K562 (cell line): ENCODE measurements around the gene NOL8. TPM values are rescaled to one million over a fixed set of nuclear protein-coding genes. Genes with fewer than 3 reads are reported as not detected.

ENCODE experiments used
- ADNP ChIP-seq: fragments of 200-800 bp; sonication (Bioruptor generic); IDR thresholded peaks from 2 replicates; pipeline ENCODE4 v1.6.1; 2016; ENCODE audit warnings: missing genetic modification characterization, missing compliant biosample characterization
- ETV5 ChIP-seq: sonication (generic); formaldehyde crosslinking; IDR thresholded peaks from 2 replicates; pipeline ENCODE4 v1.4.0; 2020; ENCODE audit warnings: low read depth, mild to moderate bottlenecking, missing genetic modification reagents
- EWSR1 ChIP-seq: fragments of 450-650 bp; IDR thresholded peaks from 2 replicates; pipeline ENCODE4 v1.6.1; 2018; ENCODE audit warnings: borderline replicate concordance, mild to moderate bottlenecking, low read depth, moderate library complexity; ENCODE audit not compliant: partially characterized antibody
- GTF2F1 ChIP-seq: IDR thresholded peaks from 2 replicates; pipeline ENCODE4 v1.6.1; 2011; ENCODE audit warnings: low read depth, low read length, improper control_type of control experiment
- HIVEP1 ChIP-seq: fragments of 250-450 bp; sonication (Bioruptor Pico); IDR thresholded peaks from 2 replicates; pipeline ENCODE4 v1.4.0; 2020; ENCODE audit warnings: mild to moderate bottlenecking
- HOXB6 ChIP-seq: fragments of 250-450 bp; sonication (Bioruptor Pico); IDR thresholded peaks from 2 replicates; pipeline ENCODE4 v1.5.1; 2022; ENCODE audit warnings: mild to moderate bottlenecking, borderline replicate concordance
- IRF2 ChIP-seq: sonication (generic); formaldehyde crosslinking; IDR thresholded peaks from 2 replicates; pipeline ENCODE4 v1.8.1; 2022; ENCODE audit warnings: mild to moderate bottlenecking, missing genetic modification reagents
- KDM5B ChIP-seq: fragments of 200-600 bp; sonication (generic); IDR thresholded peaks from 2 replicates; pipeline ENCODE4 v1.6.1; 2012; ENCODE audit warnings: low read depth, mild to moderate bottlenecking, moderate library complexity, low read length, control low read depth, inconsistent platforms; ENCODE audit not compliant: insufficient replicate concordance
- MNT ChIP-seq, 2 experiments: fragments of 450-650 bp; conservative IDR thresholded peaks; 2 replicates each; pipeline ENCODE4 v1.6.1; 2017; ENCODE audit warnings: mild to moderate bottlenecking in 2 of 2, moderate library complexity in 2 of 2
- MTA3 ChIP-seq: fragments of 450-650 bp; formaldehyde crosslinking; IDR thresholded peaks from 2 replicates; pipeline ENCODE4 v1.6.1; 2017; ENCODE audit warnings: mild to moderate bottlenecking, borderline replicate concordance
- MYBL2 ChIP-seq, 2 experiments: fragments of 450-650 bp in 1 of 2; sonication (generic) in 1 of 2; formaldehyde crosslinking in 1 of 2; IDR thresholded peaks; 2 replicates each; pipeline versions ENCODE4 v1.6.1 to v1.8.1; 2017 to 2022; ENCODE audit warnings: borderline replicate concordance in 1 of 2, inconsistent platforms in 1 of 2, low read depth in 1 of 2, mild to moderate bottlenecking in 1 of 2, missing genetic modification reagents in 1 of 2, moderate library complexity in 1 of 2
- POLR2AphosphoS5 ChIP-seq: IDR thresholded peaks from 2 replicates; pipeline ENCODE4 v1.6.1; 2011; ENCODE audit warnings: mild to moderate bottlenecking, low read depth, low read length, moderate library complexity; ENCODE audit not compliant: control insufficient read depth, insufficient read depth
- RBM15 ChIP-seq: fragments of 200-400 bp; formaldehyde crosslinking; IDR thresholded peaks from 2 replicates; pipeline ENCODE4 v1.6.1; 2018; ENCODE audit warnings: mild to moderate bottlenecking, low read length, moderate library complexity; ENCODE audit not compliant: insufficient read depth
- SMARCE1 ChIP-seq: fragments of 450-650 bp; IDR thresholded peaks from 2 replicates; pipeline ENCODE4 v1.7.1; 2016; ENCODE audit warnings: mild to moderate bottlenecking
- SP2 ChIP-seq: IDR thresholded peaks from 2 replicates; pipeline ENCODE4 v1.6.1; 2011; ENCODE audit warnings: mild to moderate bottlenecking, low read depth, low read length, moderate library complexity; ENCODE audit not compliant: poor library complexity, severe bottlenecking; ENCODE audit errors: extremely low read depth
- TCF7 ChIP-seq: sonication (generic); IDR thresholded peaks from 2 replicates; pipeline ENCODE4 v1.6.1; 2016; ENCODE audit warnings: antibody characterized with exemption, borderline replicate concordance
- TFAM ChIP-seq: fragments of 250-450 bp; sonication (Bioruptor Pico); conservative IDR thresholded peaks from 2 replicates; pipeline ENCODE4 v1.5.0; 2021; ENCODE audit warnings: mild to moderate bottlenecking, moderate library complexity
- ZNF121 ChIP-seq: sonication (generic); formaldehyde crosslinking; conservative IDR thresholded peaks from 2 replicates; pipeline ENCODE4 v1.8.0; 2022; ENCODE audit warnings: missing genetic modification reagents
- ZNF232 ChIP-seq: sonication (generic); formaldehyde crosslinking; IDR thresholded peaks from 2 replicates; pipeline ENCODE4 v1.8.0; 2022; ENCODE audit warnings: mild to moderate bottlenecking, missing genetic modification reagents
- ZNF586 ChIP-seq: fragments of 450-650 bp; formaldehyde crosslinking; conservative IDR thresholded peaks from 2 replicates; pipeline ENCODE4 v1.4.0; 2020; ENCODE audit warnings: mild to moderate bottlenecking, moderate library complexity
- ZNF764 ChIP-seq: fragments of 250-450 bp; sonication (Bioruptor Pico); IDR thresholded peaks from 2 replicates; pipeline ENCODE4 v1.4.0; 2020; ENCODE audit warnings: low read depth, mild to moderate bottlenecking, moderate library complexity
- polyA plus RNA-seq, 8 experiments: library from polyadenylated mRNA; depleted of rRNA in 4 of 8; stranded (reverse) in 5 of 8; unstranded in 3 of 8; fragments of >200 nt; fragmentation: Nextera tagmentation in 2 of 8; fragmentation: Illumina TruSeq in 1 of 8; extraction: Ambion mirVana in 2 of 8; extraction: Trizol in 1 of 8; gene quantifications; 2 replicates each; pipeline versions ENCODE4 v1.2.1 to v1.2.3, GENCODE V29; 2011 to 2014; ENCODE audit warnings: inconsistent platforms in 1 of 8, missing spikeins in 1 of 8
- total RNA-seq, 7 experiments: library from RNA; depleted of rRNA in 6 of 7; stranded (reverse); fragments of >200 nt in 6 of 7; fragmentation: Illumina TruSeq in 2 of 7; extraction: Trizol in 2 of 7; gene quantifications; 2 replicates each; pipeline versions ENCODE4 v1.2.1 to v1.2.3, GENCODE V29; 2011 to 2021; ENCODE audit warnings: low replicate concordance in 1 of 7
- TF ChIP-seq, protein P1 (sequence below): sonication (generic); formaldehyde crosslinking; IDR thresholded peaks from 2 replicates; pipeline ENCODE4 v1.8.0; 2023; ENCODE audit warnings: mild to moderate bottlenecking, missing genetic modification reagents
- TF ChIP-seq, protein P2 (sequence below): sonication (generic); IDR thresholded peaks from 2 replicates; pipeline ENCODE4 v1.6.1; 2016

NOL8 gene
- total and polyA plus RNA-seq, 9 of the 15 experiments (the other 6 are each of a cell fraction or from before 2014, with no cell fraction given) = 51.3 to 91.5 (median 58.7) TPM

- TF ChIP-seq MYBL2 (IDR thresholded peaks at IDR 0.05; ENCODE audit: low read depth) (no peak), MYBL2 (CRISPR knock-in tag; IDR thresholded peaks at IDR 0.05; ENCODE audit: borderline replicate concordance) (no peak), RBM15 (no peak), ZNF586 (no peak), HOXB6 (no peak), IRF2 (CRISPR knock-in tag) (no peak), POLR2AphosphoS5 (peak; percentile 19; the same call in 1 of the 2 replicates), GTF2F1 (no peak), KDM5B (peak; percentile 67), MTA3 (no peak), SMARCE1 (no peak), TCF7 (no peak), MNT (conservative IDR thresholded peaks at IDR 0.05) (no peak), ZNF232 (no peak), ETV5 (CRISPR knock-in tag) (no peak), ZNF764 (CRISPR knock-in tag) (no peak), HIVEP1 (CRISPR knock-in tag) (no peak), ADNP (tag) (no peak), SP2 (no peak), TFAM (no peak), EWSR1 (no peak), ZNF121 (CRISPR knock-in tag) (no peak)
- TF ChIP-seq, protein P1, sequence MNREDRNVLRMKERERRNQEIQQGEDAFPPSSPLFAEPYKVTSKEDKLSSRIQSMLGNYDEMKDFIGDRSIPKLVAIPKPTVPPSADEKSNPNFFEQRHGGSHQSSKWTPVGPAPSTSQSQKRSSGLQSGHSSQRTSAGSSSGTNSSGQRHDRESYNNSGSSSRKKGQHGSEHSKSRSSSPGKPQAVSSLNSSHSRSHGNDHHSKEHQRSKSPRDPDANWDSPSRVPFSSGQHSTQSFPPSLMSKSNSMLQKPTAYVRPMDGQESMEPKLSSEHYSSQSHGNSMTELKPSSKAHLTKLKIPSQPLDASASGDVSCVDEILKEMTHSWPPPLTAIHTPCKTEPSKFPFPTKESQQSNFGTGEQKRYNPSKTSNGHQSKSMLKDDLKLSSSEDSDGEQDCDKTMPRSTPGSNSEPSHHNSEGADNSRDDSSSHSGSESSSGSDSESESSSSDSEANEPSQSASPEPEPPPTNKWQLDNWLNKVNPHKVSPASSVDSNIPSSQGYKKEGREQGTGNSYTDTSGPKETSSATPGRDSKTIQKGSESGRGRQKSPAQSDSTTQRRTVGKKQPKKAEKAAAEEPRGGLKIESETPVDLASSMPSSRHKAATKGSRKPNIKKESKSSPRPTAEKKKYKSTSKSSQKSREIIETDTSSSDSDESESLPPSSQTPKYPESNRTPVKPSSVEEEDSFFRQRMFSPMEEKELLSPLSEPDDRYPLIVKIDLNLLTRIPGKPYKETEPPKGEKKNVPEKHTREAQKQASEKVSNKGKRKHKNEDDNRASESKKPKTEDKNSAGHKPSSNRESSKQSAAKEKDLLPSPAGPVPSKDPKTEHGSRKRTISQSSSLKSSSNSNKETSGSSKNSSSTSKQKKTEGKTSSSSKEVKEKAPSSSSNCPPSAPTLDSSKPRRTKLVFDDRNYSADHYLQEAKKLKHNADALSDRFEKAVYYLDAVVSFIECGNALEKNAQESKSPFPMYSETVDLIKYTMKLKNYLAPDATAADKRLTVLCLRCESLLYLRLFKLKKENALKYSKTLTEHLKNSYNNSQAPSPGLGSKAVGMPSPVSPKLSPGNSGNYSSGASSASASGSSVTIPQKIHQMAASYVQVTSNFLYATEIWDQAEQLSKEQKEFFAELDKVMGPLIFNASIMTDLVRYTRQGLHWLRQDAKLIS = no peak
- TF ChIP-seq, protein P2, sequence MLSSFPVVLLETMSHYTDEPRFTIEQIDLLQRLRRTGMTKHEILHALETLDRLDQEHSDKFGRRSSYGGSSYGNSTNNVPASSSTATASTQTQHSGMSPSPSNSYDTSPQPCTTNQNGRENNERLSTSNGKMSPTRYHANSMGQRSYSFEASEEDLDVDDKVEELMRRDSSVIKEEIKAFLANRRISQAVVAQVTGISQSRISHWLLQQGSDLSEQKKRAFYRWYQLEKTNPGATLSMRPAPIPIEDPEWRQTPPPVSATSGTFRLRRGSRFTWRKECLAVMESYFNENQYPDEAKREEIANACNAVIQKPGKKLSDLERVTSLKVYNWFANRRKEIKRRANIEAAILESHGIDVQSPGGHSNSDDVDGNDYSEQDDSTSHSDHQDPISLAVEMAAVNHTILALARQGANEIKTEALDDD = peak; percentile 86
Observed at GRCh38 chr9:92325991-92326500, 896 bp upstream of the NOL8 start (continued).
